Vagina (tissue), 2 donors: ENCODE measurements around the gene PVALB.

Experiments used
- POLR2A ChIP-seq, 2 donors: fragments of 450-650 bp; IDR thresholded peaks; one replicate each; pipeline ENCODE4 v1.6.1; 2017; ENCODE audit warnings: antibody characterized with exemption in 2 of 2, mild to moderate bottlenecking in 2 of 2, moderate library complexity in 2 of 2
- TF ChIP-seq, protein P1 (sequence below), 3 experiments: fragments of 450-650 bp in 2 of 3; fragments of 200-600 bp in 1 of 3; sonication (generic) in 1 of 3; IDR thresholded peaks; one replicate each; pipeline ENCODE4 v1.5.1; 2017 to 2019; ENCODE audit warnings: antibody characterized with exemption in 3 of 3, mild to moderate bottlenecking in 2 of 3, moderate library complexity in 2 of 3

DNA sequence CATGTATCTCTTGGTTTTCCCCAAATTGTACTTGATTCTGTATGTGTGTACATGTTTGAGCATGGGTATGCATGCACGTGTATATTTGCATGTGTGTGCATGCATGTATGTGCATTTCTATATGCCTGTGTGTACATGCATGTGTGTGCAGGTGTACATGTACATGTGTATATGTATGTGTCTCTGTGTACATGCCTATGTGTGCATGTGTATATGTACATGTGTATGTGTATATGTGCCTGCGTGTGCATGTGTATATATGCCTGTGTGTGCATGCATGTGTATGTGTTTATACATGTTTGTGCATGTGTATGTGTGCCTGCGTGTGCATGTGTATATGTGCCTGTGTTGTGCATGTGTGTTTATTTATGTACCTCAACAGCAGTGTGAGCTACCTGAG is 38.6 kb upstream of the PVALB start:
- TF ChIP-seq, protein P1, sequence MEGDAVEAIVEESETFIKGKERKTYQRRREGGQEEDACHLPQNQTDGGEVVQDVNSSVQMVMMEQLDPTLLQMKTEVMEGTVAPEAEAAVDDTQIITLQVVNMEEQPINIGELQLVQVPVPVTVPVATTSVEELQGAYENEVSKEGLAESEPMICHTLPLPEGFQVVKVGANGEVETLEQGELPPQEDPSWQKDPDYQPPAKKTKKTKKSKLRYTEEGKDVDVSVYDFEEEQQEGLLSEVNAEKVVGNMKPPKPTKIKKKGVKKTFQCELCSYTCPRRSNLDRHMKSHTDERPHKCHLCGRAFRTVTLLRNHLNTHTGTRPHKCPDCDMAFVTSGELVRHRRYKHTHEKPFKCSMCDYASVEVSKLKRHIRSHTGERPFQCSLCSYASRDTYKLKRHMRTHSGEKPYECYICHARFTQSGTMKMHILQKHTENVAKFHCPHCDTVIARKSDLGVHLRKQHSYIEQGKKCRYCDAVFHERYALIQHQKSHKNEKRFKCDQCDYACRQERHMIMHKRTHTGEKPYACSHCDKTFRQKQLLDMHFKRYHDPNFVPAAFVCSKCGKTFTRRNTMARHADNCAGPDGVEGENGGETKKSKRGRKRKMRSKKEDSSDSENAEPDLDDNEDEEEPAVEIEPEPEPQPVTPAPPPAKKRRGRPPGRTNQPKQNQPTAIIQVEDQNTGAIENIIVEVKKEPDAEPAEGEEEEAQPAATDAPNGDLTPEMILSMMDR (IDR thresholded peaks at IDR 0.05), result no peak
- TF ChIP-seq POLR2A (IDR thresholded peaks at IDR 0.05), result no peak
